K562 (cell line): ENCODE results near the gene PRSS1. TPM values are rescaled to one million over a fixed set of nuclear protein-coding genes. Genes with fewer than 3 reads are reported as not detected.

Experiments
- ATAC-seq: fragments of 200-7000 bp; cut with Tn5 transposase; 3 replicates; pipeline ENCODE4 v1.9.1; 2020; ENCODE audit warnings: moderate library complexity
- BruUV-seq: library from RNA; stranded (reverse); fragments of 400-500 nt; replicated peaks from 2 replicates; lab custom pipeline; 2021; lab: Mats Ljungman, UMichigan
- CTCF ChIA-PET: fragments of 300-600 bp; formaldehyde crosslinking; extraction: SDS; loops from one replicate; lab custom pipeline; 2021; ENCODE audit warnings: low intra/inter-chr PET ratio; lab: Yijun Ruan, JAX
- POLR2A ChIA-PET: fragments of 300-600, 350-650 bp; sonication (Branson Sonifier 250); formaldehyde crosslinking; extraction: SDS; loops from one replicate; lab custom pipeline; 2021; ENCODE audit warnings: antibody characterized with exemption, inconsistent platforms; lab: Yijun Ruan, JAX
- DNase-seq, 4 experiments: peaks; one replicate each; pipeline versions ENCODE4 v3.0.0 to v3.0.0-alpha.2; 2011 to 2018; ENCODE audit warnings: low spot score in 3 of 4, mixed read lengths in 3 of 4; ENCODE audit errors: extremely low read depth in 1 of 4
- FAIRE-seq: peaks from 2 replicates; lab custom pipeline; 2011; peaks lifted over from hg19 to GRCh38; lab: Jason Lieb, UNC
- H2AFZ ChIP-seq: 2 replicates; pipeline ENCODE4 v1.6.0; 2011; ENCODE audit warnings: low read depth, low read length, control low read depth, inconsistent platforms
- H3K27ac ChIP-seq: fragments of 200-600 bp; 3 replicates; pipeline ENCODE4 v1.8.0; 2011; ENCODE audit warnings: low read depth, mild to moderate bottlenecking, control low read depth, inconsistent platforms, low read length, moderate library complexity, mixed read lengths; ENCODE audit errors: extremely low read depth
- H3K27me3 ChIP-seq, 2 experiments: fragments of 300-600 bp in 1 of 2; 2 replicates in 1 of 2; 3 replicates in 1 of 2; pipeline versions ENCODE4 v1.6.0 to v1.8.0; 2011; ENCODE audit warnings: inconsistent platforms in 2 of 2, low read length in 2 of 2, mild to moderate bottlenecking in 1 of 2, mixed read lengths in 1 of 2, moderate library complexity in 1 of 2; ENCODE audit not compliant: control insufficient read depth in 2 of 2, insufficient read depth in 2 of 2
- H3K36me3 ChIP-seq: fragments of 300-600 bp; 3 replicates; pipeline ENCODE4 v1.8.0; 2011; ENCODE audit warnings: mild to moderate bottlenecking, low read length, inconsistent platforms; ENCODE audit not compliant: control insufficient read depth, insufficient read depth
- H3K4me1 ChIP-seq, 2 experiments: fragments of 200-600 bp in 1 of 2; replicated peaks in 1 of 2; 2 replicates in 1 of 2; 3 replicates in 1 of 2; pipeline versions ENCODE4 v1.5.1 to v1.8.0; 2011; ENCODE audit warnings: inconsistent platforms in 2 of 2, low read length in 2 of 2, mild to moderate bottlenecking in 1 of 2, mixed read lengths in 1 of 2, moderate library complexity in 1 of 2; ENCODE audit not compliant: control insufficient read depth in 2 of 2, insufficient read depth in 2 of 2
- H3K4me2 ChIP-seq: 2 replicates; pipeline ENCODE4 v1.6.1; 2011; ENCODE audit warnings: low read length, control low read depth, inconsistent platforms, mixed read lengths; ENCODE audit not compliant: insufficient read depth
- H3K4me3 ChIP-seq: fragments of 200-600 bp; sonication (generic), shearing (Covaris generic); 2 replicates; pipeline ENCODE4 v1.5.1; 2016; ENCODE audit warnings: control low read depth, inconsistent platforms
- H3K79me2 ChIP-seq: fragments of 200-600 bp; 3 replicates; pipeline ENCODE4 v1.8.0; 2011; ENCODE audit warnings: low read length, inconsistent platforms; ENCODE audit not compliant: control insufficient read depth, insufficient read depth
- H3K9ac ChIP-seq, 2 experiments: 2 replicates each; pipeline versions ENCODE4 v1.6.0 to v1.6.1; 2011; ENCODE audit warnings: low read depth in 2 of 2, low read length in 2 of 2, control low read depth in 1 of 2, inconsistent platforms in 1 of 2, mild to moderate bottlenecking in 1 of 2, mixed read lengths in 1 of 2; ENCODE audit not compliant: insufficient read depth in 1 of 2
- H3K9me1 ChIP-seq: one replicate; pipeline ENCODE4 v1.6.0; 2011; ENCODE audit warnings: inconsistent platforms, mild to moderate bottlenecking, low read length, moderate library complexity; ENCODE audit not compliant: control insufficient read depth, insufficient read depth
- H3K9me3 ChIP-seq: replicated peaks from 2 replicates; pipeline ENCODE4 v1.5.1; 2011; ENCODE audit warnings: low read depth, low read length, inconsistent platforms; ENCODE audit not compliant: control insufficient read depth, insufficient read depth
- H4K20me1 ChIP-seq: replicated peaks from 2 replicates; pipeline ENCODE4 v1.6.1; 2011; ENCODE audit warnings: low read length, inconsistent platforms, mixed read lengths; ENCODE audit not compliant: control insufficient read depth, insufficient read depth
- CLOCK ChIP-seq: fragments of 250-450 bp; sonication (Bioruptor Pico); IDR thresholded peaks from 2 replicates; pipeline ENCODE4 v1.4.0; 2020; ENCODE audit warnings: mild to moderate bottlenecking, moderate library complexity, borderline replicate concordance
- ID3 ChIP-seq, 2 experiments: fragments of 250-450 bp in 1 of 2; fragments of 450-650 bp in 1 of 2; sonication (Bioruptor Pico) in 1 of 2; IDR thresholded peaks; 2 replicates each; pipeline versions ENCODE4 v1.6.1 to v1.8.0; 2016 to 2021; ENCODE audit warnings: mild to moderate bottlenecking in 2 of 2, moderate library complexity in 2 of 2, missing compliant biosample characterization in 1 of 2, missing genetic modification characterization in 1 of 2
- NR4A1 ChIP-seq, 2 experiments: fragments of 250-450 bp in 1 of 2; fragments of 450-650 bp in 1 of 2; sonication (Bioruptor Pico) in 1 of 2; IDR thresholded peaks; 2 replicates each; pipeline versions ENCODE4 v1.4.0 to v1.6.1; 2016 to 2020; ENCODE audit warnings: mild to moderate bottlenecking in 2 of 2, missing compliant biosample characterization in 1 of 2, missing genetic modification characterization in 1 of 2, moderate library complexity in 1 of 2
- SAFB ChIP-seq: fragments of 200-400 bp; formaldehyde crosslinking; IDR thresholded peaks from 2 replicates; pipeline ENCODE4 v1.6.1; 2017; ENCODE audit warnings: low read depth, low read length, borderline replicate concordance
- SNRNP70 ChIP-seq: fragments of 200-400 bp; formaldehyde crosslinking; optimal IDR thresholded peaks from 2 replicates; pipeline ENCODE3; 2017; ENCODE audit warnings: low read depth, low read length
- WGBS: fragments of 100-300 bp; shearing (Covaris generic); methylation state at CpG from one replicate; pipeline ENCODE4 v1.1.6; 2016; ENCODE audit warnings: low coverage, mixed read lengths; ENCODE audit not compliant: insufficient coverage; ENCODE audit errors: missing lambda C conversion rate; 5-methylcytosine and 5-hydroxymethylcytosine counted together
- in situ Hi-C: fragments of 300-500 bp; cut with MboI; formaldehyde crosslinking; loops from 4 replicates; pipeline ENCODE4 v1.15.0; 2018; ENCODE audit warnings: inconsistent platforms, mixed read lengths
- intact Hi-C: fragments of 100-400 bp; cut with micrococcal nuclease; formaldehyde crosslinking; loops from 2 replicates; pipeline ENCODE4 v1.14.2; 2022
- polyA plus RNA-seq, 8 experiments: library from polyadenylated mRNA; depleted of rRNA in 4 of 8; stranded (reverse) in 5 of 8; unstranded in 3 of 8; fragments of >200 nt; fragmentation: Nextera tagmentation in 2 of 8; fragmentation: Illumina TruSeq in 1 of 8; extraction: Ambion mirVana in 2 of 8; extraction: Trizol in 1 of 8; gene quantifications; 2 replicates each; pipeline versions ENCODE4 v1.2.1 to v1.2.3, GENCODE V29; 2011 to 2014; ENCODE audit warnings: inconsistent platforms in 1 of 8, missing spikeins in 1 of 8
- total RNA-seq, 7 experiments: library from RNA; depleted of rRNA in 6 of 7; stranded (reverse); fragments of >200 nt in 6 of 7; fragmentation: Illumina TruSeq in 2 of 7; extraction: Trizol in 2 of 7; gene quantifications; 2 replicates each; pipeline versions ENCODE4 v1.2.1 to v1.2.3, GENCODE V29; 2011 to 2021; ENCODE audit warnings: low replicate concordance in 1 of 7

PRSS1 gene
- total and polyA plus RNA-seq, 9 of the 15 experiments (the other 6 are each of a cell fraction or from before 2014, with no cell fraction given), result 0.07 to 6.6 (median 0.20) TPM; not detected in 6

GRCh38 chr7:142792129-142792528 is 42.9 kb downstream of the PRSS1 start (continued):
- no peak for TF ChIP-seq ID3 (CRISPR knock-in tag; IDR thresholded peaks at IDR 0.05)
- no peak for TF ChIP-seq ID3 (tag; IDR thresholded peaks at IDR 0.05)
- TF ChIP-seq SNRNP70, result no peak
- no peak for TF ChIP-seq NR4A1 (CRISPR knock-in tag; IDR thresholded peaks at IDR 0.05)
- no peak for TF ChIP-seq NR4A1 (tag; IDR thresholded peaks at IDR 0.05)
- TF ChIP-seq, all 486 proteins: peak for 0

GRCh38 chr7:142792593-142792992 is 43.3 kb downstream of the PRSS1 start:
- Histone ChIP-seq H3K9me1 (no peaks in the 10 kb centered on the region), H3K9me3 (no peaks in the 10 kb centered on the region), H3K79me2 (no peaks in the 10 kb centered on the region), H3K4me2 (no peak overlapping the region), H2AFZ (no peak overlapping the region), H4K20me1 (no peaks in the 10 kb centered on the region), H3K4me1 (peaks cover 10 to 17% of the 10 kb centered on the region in 2 experiments; a peak in 4 of 5 replicates), H3K4me3 (no peak overlapping the region), H3K36me3 (no peaks in the 10 kb centered on the region), H3K27ac (no peak overlapping the region), H3K9ac (no peak overlapping the region), H3K27me3 (peaks cover 3 to 43% of the 10 kb centered on the region in 2 experiments; a peak in 4 of 5 replicates)
- CTCF ChIA-PET, result no interaction called here
- intact Hi-C loops (no loop called here), in situ Hi-C loops (loop anchor here (25.0 kb wide), 1 partner anchor 155 kb away; no protein-coding TSS in a partner anchor)
- no TSS peak for BruUV-seq
- TF ChIP-seq CLOCK (CRISPR knock-in tag) (no peak), ID3 (CRISPR knock-in tag; IDR thresholded peaks at IDR 0.05) (no peak), ID3 (tag; IDR thresholded peaks at IDR 0.05) (0 out of 2 replicates have a peak, but pooled peaks have one; percentile 40), SAFB (no peak)
- ATAC-seq, result no peak
- DNase-seq, result no peak
- FAIRE-seq, result no peak
- WGBS, result 12% methylated on average over 2 of the region's 2 CpGs
- POLR2A ChIA-PET, result interaction anchor here (0.5 to 0.6 kb wide), 4 partner anchors 9 to 393 kb away, joined by 3 to 4 read pairs (median 4); no protein-coding TSS in a partner anchor
